HepG2 (cell line): ENCODE measurements around the gene VEGFB. TPM values are rescaled to one million over a fixed set of nuclear protein-coding genes. Genes with fewer than 3 reads are reported as not detected.

Source experiments
- ATAC-seq: fragments of 200-7000 bp; cut with Tn5 transposase; 3 replicates; pipeline ENCODE4 v1.9.1; 2020; ENCODE audit warnings: mild to moderate bottlenecking, moderate library complexity
- BruUV-seq: library from RNA; stranded (reverse); fragments of 400-500 nt; replicated peaks from 2 replicates; lab custom pipeline; 2021; lab: Mats Ljungman, UMichigan
- CTCF ChIA-PET: fragments of 300-600 bp; formaldehyde crosslinking; extraction: SDS; loops from one replicate; lab custom pipeline; 2021; ENCODE audit warnings: low total read pairs, inconsistent platforms, low intra/inter-chr PET ratio; lab: Yijun Ruan, JAX
- POLR2A ChIA-PET: fragments of 350-600 bp; sonication (Branson Sonifier 250); formaldehyde crosslinking; loops from one replicate; lab custom pipeline; 2020; ENCODE audit warnings: antibody characterized with exemption, inconsistent platforms; lab: Yijun Ruan, JAX
- DNase-seq: peaks from one replicate; pipeline ENCODE4 v3.0.0-alpha.2; 2015; ENCODE audit warnings: low spot score
- FAIRE-seq: peaks from 3 replicates; lab custom pipeline; 2011; peaks lifted over from hg19 to GRCh38; lab: Jason Lieb, UNC
- H2AFZ ChIP-seq: one replicate; pipeline ENCODE4 v1.6.1; 2011; ENCODE audit warnings: low read length, inconsistent platforms
- H3K27ac ChIP-seq: fragments of 300-600 bp; 3 replicates; pipeline ENCODE4 v1.8.0; 2011; ENCODE audit warnings: mixed run types, mild to moderate bottlenecking, mixed read lengths, low read length, inconsistent platforms; ENCODE audit not compliant: insufficient read depth; ENCODE audit errors: extremely low read length
- H3K27me3 ChIP-seq, 2 experiments: fragments of 200-600 bp in 1 of 2; 2 replicates in 1 of 2; 3 replicates in 1 of 2; pipeline versions ENCODE4 v1.6.0 to v1.8.0; 2011; ENCODE audit warnings: low read length in 2 of 2, mild to moderate bottlenecking in 2 of 2, moderate library complexity in 2 of 2, inconsistent platforms in 1 of 2; ENCODE audit not compliant: insufficient read depth in 2 of 2, control insufficient read depth in 1 of 2
- H3K36me3 ChIP-seq, 2 experiments: fragments of 200-600 bp in 1 of 2; replicated peaks in 1 of 2; 2 replicates in 1 of 2; 3 replicates in 1 of 2; pipeline versions ENCODE4 v1.5.1 to v1.8.0; 2011; ENCODE audit warnings: low read length in 2 of 2, inconsistent platforms in 1 of 2; ENCODE audit not compliant: insufficient read depth in 2 of 2, control insufficient read depth in 1 of 2
- H3K4me1 ChIP-seq: 2 replicates; pipeline ENCODE4 v1.5.1; 2012; ENCODE audit warnings: low read length, inconsistent platforms; ENCODE audit not compliant: insufficient read depth
- H3K4me2 ChIP-seq: 2 replicates; pipeline ENCODE4 v1.6.0; 2011; ENCODE audit warnings: low read depth, low read length, inconsistent platforms
- H3K4me3 ChIP-seq, 3 experiments: fragments of 200-600 bp in 1 of 3; sonication (generic), shearing (Covaris generic) in 1 of 3; replicated peaks in 1 of 3; 2 replicates each; pipeline ENCODE4 v1.5.1; 2011 to 2016; ENCODE audit warnings: low read length in 3 of 3, inconsistent platforms in 2 of 3, low read depth in 2 of 3, mild to moderate bottlenecking in 2 of 3, control low read depth in 1 of 3, mixed read lengths in 1 of 3; ENCODE audit not compliant: insufficient read depth in 1 of 3
- H3K79me2 ChIP-seq: one replicate; pipeline ENCODE4 v1.6.1; 2011; ENCODE audit warnings: low read length, inconsistent platforms; ENCODE audit not compliant: insufficient read depth
- H3K9ac ChIP-seq: 2 replicates; pipeline ENCODE4 v1.6.0; 2011; ENCODE audit warnings: mild to moderate bottlenecking, low read depth, low read length, inconsistent platforms; ENCODE audit not compliant: insufficient read depth
- H3K9me3 ChIP-seq: 2 replicates; pipeline ENCODE4 v1.5.1; 2012; ENCODE audit warnings: mild to moderate bottlenecking, low read length
- H4K20me1 ChIP-seq: 2 replicates; pipeline ENCODE4 v1.6.0; 2011; ENCODE audit warnings: inconsistent platforms, mild to moderate bottlenecking, low read length, moderate library complexity; ENCODE audit not compliant: insufficient read depth
- GLI4 ChIP-seq: sonication (generic); formaldehyde crosslinking; IDR thresholded peaks from 2 replicates; pipeline ENCODE4 v1.5.1; 2020; ENCODE audit warnings: missing genetic modification reagents, mild to moderate bottlenecking, moderate library complexity, borderline replicate concordance
- KLF9 ChIP-seq: IDR thresholded peaks from 2 replicates; pipeline ENCODE4 v1.6.1; 2016; ENCODE audit warnings: low read depth
- KMT2A ChIP-seq: sonication (generic); formaldehyde crosslinking; IDR thresholded peaks from 2 replicates; pipeline ENCODE4 v1.4.0; 2020; ENCODE audit warnings: missing genetic modification reagents
- MATR3 ChIP-seq: sonication (generic); formaldehyde crosslinking; IDR thresholded peaks from 2 replicates; pipeline ENCODE4 v1.4.0; 2020; ENCODE audit warnings: missing genetic modification reagents
- MTA3 ChIP-seq: sonication (generic); formaldehyde crosslinking; IDR thresholded peaks from 2 replicates; pipeline ENCODE4 v1.4.0; 2020; ENCODE audit warnings: missing genetic modification reagents
- PTBP1 ChIP-seq: fragments of 200-400 bp; formaldehyde crosslinking; IDR thresholded peaks from 2 replicates; pipeline ENCODE4 v1.6.1; 2018; ENCODE audit warnings: low read length, low read depth; ENCODE audit not compliant: poor library complexity, severe bottlenecking
- RXRB ChIP-seq: IDR thresholded peaks from 2 replicates; pipeline ENCODE4 v1.6.1; 2016; ENCODE audit warnings: borderline replicate concordance, missing genetic modification reagents, missing compliant biosample characterization
- SIN3B ChIP-seq: fragments of 150-350 bp; IDR thresholded peaks from 2 replicates; pipeline ENCODE4 v1.6.1; 2014; ENCODE audit warnings: low read length
- YY1 ChIP-seq: IDR thresholded peaks from 2 replicates; pipeline ENCODE4 v1.6.1; 2011; ENCODE audit warnings: low read length, low read depth, moderate library complexity, mild to moderate bottlenecking; ENCODE audit not compliant: insufficient read depth, insufficient replicate concordance
- ZNF292 ChIP-seq: sonication (generic); formaldehyde crosslinking; IDR thresholded peaks from 2 replicates; pipeline ENCODE4 v1.8.1; 2022; ENCODE audit warnings: mild to moderate bottlenecking, low read depth, missing genetic modification reagents, borderline replicate concordance
- ZNF660 ChIP-seq: sonication (generic); formaldehyde crosslinking; IDR thresholded peaks from 2 replicates; pipeline ENCODE4 v1.5.1; 2020; ENCODE audit warnings: mild to moderate bottlenecking, low read depth, missing genetic modification reagents, borderline replicate concordance
- ZNF709 ChIP-seq: sonication (generic); formaldehyde crosslinking; IDR thresholded peaks from 2 replicates; pipeline ENCODE4 v1.5.0; 2020; ENCODE audit warnings: mild to moderate bottlenecking, missing genetic modification reagents
- ZNF850 ChIP-seq: sonication (generic); formaldehyde crosslinking; conservative IDR thresholded peaks from 2 replicates; pipeline ENCODE4 v1.9.0; 2021; ENCODE audit warnings: mild to moderate bottlenecking, missing genetic modification reagents
- WGBS: methylation state at CpG from one replicate; pipeline ENCODE4 v1.1.6; 2017; ENCODE audit warnings: low lambda C conversion rate; 5-methylcytosine and 5-hydroxymethylcytosine counted together
- in situ Hi-C: cut with HindIII; loops from 2 replicates; pipeline ENCODE4 v1.10.0; 2017; ENCODE audit warnings: low pct_unique_long_range_greater_than_20kb; ENCODE audit not compliant: extremely low pct_ligation_motif_present
- intact Hi-C: fragments of 100-400 bp; cut with micrococcal nuclease; formaldehyde crosslinking; loops from one replicate; pipeline ENCODE4 v1.10.0; 2022; ENCODE audit not compliant: unreplicated experiment
- polyA plus RNA-seq, 8 experiments: library from polyadenylated mRNA; depleted of rRNA in 3 of 8; stranded (reverse) in 7 of 8; unstranded in 1 of 8; fragments of >200 nt; fragmentation: Illumina TruSeq in 4 of 8; extraction: Trizol in 4 of 8; gene quantifications; 2 replicates each; pipeline versions ENCODE4 v1.2.1 to v1.2.3, GENCODE V29; 2011 to 2016; ENCODE audit warnings: low read depth in 4 of 8, missing spikeins in 1 of 8, mixed read lengths in 1 of 8; ENCODE audit not compliant: insufficient read depth in 1 of 8
- total RNA-seq, 5 experiments: library from RNA; depleted of rRNA; stranded (reverse); fragments of >200 nt; fragmentation: Illumina TruSeq; extraction: Trizol; gene quantifications; 2 replicates each; pipeline ENCODE4 v1.2.3, GENCODE V29; 2016; ENCODE audit warnings: low read depth in 1 of 5
- TF ChIP-seq, protein P1 (sequence below): fragments of 450-650 bp; IDR thresholded peaks from 2 replicates; pipeline ENCODE4 v1.6.1; 2016
- TF ChIP-seq, protein P2 (sequence below): sonication (generic); formaldehyde crosslinking; IDR thresholded peaks from 2 replicates; pipeline ENCODE4 v1.4.0; 2020; ENCODE audit warnings: low read depth, mild to moderate bottlenecking, missing genetic modification reagents
- TF ChIP-seq, protein P3 (sequence below): sonication (generic); formaldehyde crosslinking; conservative IDR thresholded peaks from 2 replicates; pipeline ENCODE4 v1.5.0; 2020; ENCODE audit warnings: missing genetic modification reagents
- TF ChIP-seq, protein P4 (sequence below): sonication (generic); formaldehyde crosslinking; IDR thresholded peaks from 2 replicates; pipeline ENCODE4 v1.5.1; 2020; ENCODE audit warnings: missing genetic modification reagents, mild to moderate bottlenecking, borderline replicate concordance
- TF ChIP-seq, protein P5 (sequence below): sonication (generic); formaldehyde crosslinking; IDR thresholded peaks from 2 replicates; pipeline ENCODE4 v1.8.1; 2022; ENCODE audit warnings: mild to moderate bottlenecking, missing genetic modification reagents

Gene VEGFB
- total and polyA plus RNA-seq, 2 of the 13 experiments (the other 11 are each of a cell fraction or from before 2014, with no cell fraction given) = 9.0 to 11.3 TPM

DNA sequence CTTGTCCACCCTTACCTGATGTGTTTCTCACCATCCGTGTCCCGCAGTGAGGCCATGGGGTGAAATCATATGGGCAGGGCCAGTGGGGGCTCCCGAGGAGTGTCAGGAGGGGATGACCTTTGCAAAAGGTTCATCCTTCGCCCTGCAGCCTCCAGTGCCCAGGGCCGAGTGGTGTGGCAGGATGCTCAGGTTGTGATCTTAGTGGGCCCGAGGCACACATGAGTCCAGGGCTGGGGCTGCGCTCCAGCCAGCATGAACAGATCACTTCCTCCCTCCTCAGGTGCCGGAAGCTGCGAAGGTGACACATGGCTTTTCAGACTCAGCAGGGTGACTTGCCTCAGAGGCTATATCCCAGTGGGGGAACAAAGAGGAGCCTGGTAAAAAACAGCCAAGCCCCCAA lies 3.7 kb downstream of the VEGFB start:
- in situ Hi-C loops = no loop called here
- ATAC-seq (no peak), DNase-seq (no peak), FAIRE-seq (no peak)
- H3K9ac ChIP-seq = no peak overlapping the region
- CTCF ChIA-PET = no interaction called here
- BruUV-seq = no TSS peak
- peak overlapping the region; percentile 60 for H3K27ac ChIP-seq
- peak overlapping the region; percentile 61; the same call in 1 of the 2 replicates for H3K4me2 ChIP-seq
- intact Hi-C loops = no loop called here
- peaks cover 62% of the 10 kb centered on the region for H3K4me1 ChIP-seq
- 93% methylated on average over 4 of the region's 9 CpGs for WGBS
- POLR2A ChIA-PET = interaction anchor here (1.0 to 2.3 kb wide), 10 partner anchors 8 to 80 kb away, joined by 4 to 31 read pairs (median 7); partner anchors contain the start of genes MACROD1, NUDT22, PLCB3 and PPP1R14B
- H4K20me1 ChIP-seq = no peaks in the 10 kb centered on the region
- peaks cover 0 to 1% of the 10 kb centered on the region in 2 experiments; a peak in 1 of 5 replicates for H3K36me3 ChIP-seq
- peaks cover 12% of the 10 kb centered on the region for H3K79me2 ChIP-seq
- no peaks in the 10 kb centered on the region; a peak in 1 of 5 replicates for H3K27me3 ChIP-seq
- no peak overlapping the region for H3K4me3 ChIP-seq
- no peaks in the 10 kb centered on the region for H3K9me3 ChIP-seq
- no peak overlapping the region for H2AFZ ChIP-seq
- TF ChIP-seq, protein P1, sequence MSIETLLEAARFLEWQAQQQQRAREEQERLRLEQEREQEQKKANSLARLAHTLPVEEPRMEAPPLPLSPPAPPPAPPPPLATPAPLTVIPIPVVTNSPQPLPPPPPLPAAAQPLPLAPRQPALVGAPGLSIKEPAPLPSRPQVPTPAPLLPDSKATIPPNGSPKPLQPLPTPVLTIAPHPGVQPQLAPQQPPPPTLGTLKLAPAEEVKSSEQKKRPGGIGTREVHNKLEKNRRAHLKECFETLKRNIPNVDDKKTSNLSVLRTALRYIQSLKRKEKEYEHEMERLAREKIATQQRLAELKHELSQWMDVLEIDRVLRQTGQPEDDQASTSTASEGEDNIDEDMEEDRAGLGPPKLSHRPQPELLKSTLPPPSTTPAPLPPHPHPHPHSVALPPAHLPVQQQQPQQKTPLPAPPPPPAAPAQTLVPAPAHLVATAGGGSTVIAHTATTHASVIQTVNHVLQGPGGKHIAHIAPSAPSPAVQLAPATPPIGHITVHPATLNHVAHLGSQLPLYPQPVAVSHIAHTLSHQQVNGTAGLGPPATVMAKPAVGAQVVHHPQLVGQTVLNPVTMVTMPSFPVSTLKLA = no peak
- no peak for TF ChIP-seq KMT2A (CRISPR knock-in tag)
- TF ChIP-seq MTA3 = no peak
- TF ChIP-seq, protein P2, sequence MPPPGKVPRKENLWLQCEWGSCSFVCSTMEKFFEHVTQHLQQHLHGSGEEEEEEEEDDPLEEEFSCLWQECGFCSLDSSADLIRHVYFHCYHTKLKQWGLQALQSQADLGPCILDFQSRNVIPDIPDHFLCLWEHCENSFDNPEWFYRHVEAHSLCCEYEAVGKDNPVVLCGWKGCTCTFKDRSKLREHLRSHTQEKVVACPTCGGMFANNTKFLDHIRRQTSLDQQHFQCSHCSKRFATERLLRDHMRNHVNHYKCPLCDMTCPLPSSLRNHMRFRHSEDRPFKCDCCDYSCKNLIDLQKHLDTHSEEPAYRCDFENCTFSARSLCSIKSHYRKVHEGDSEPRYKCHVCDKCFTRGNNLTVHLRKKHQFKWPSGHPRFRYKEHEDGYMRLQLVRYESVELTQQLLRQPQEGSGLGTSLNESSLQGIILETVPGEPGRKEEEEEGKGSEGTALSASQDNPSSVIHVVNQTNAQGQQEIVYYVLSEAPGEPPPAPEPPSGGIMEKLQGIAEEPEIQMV = no peak
- TF ChIP-seq MATR3 (CRISPR knock-in tag) = no peak
- no peak for TF ChIP-seq RXRB (CRISPR knock-in tag)
- TF ChIP-seq ZNF850 (CRISPR knock-in tag) = no peak
- no peak for TF ChIP-seq ZNF292 (CRISPR knock-in tag)
- TF ChIP-seq, protein P3, sequence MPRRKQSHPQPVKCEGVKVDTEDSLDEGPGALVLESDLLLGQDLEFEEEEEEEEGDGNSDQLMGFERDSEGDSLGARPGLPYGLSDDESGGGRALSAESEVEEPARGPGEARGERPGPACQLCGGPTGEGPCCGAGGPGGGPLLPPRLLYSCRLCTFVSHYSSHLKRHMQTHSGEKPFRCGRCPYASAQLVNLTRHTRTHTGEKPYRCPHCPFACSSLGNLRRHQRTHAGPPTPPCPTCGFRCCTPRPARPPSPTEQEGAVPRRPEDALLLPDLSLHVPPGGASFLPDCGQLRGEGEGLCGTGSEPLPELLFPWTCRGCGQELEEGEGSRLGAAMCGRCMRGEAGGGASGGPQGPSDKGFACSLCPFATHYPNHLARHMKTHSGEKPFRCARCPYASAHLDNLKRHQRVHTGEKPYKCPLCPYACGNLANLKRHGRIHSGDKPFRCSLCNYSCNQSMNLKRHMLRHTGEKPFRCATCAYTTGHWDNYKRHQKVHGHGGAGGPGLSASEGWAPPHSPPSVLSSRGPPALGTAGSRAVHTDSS (CRISPR knock-in tag) = no peak
- TF ChIP-seq ZNF709 (CRISPR knock-in tag) = no peak
- TF ChIP-seq KLF9 (CRISPR knock-in tag) = no peak
- TF ChIP-seq YY1 = no peak
- no peak for TF ChIP-seq ZNF660 (CRISPR knock-in tag)
- TF ChIP-seq, protein P4, sequence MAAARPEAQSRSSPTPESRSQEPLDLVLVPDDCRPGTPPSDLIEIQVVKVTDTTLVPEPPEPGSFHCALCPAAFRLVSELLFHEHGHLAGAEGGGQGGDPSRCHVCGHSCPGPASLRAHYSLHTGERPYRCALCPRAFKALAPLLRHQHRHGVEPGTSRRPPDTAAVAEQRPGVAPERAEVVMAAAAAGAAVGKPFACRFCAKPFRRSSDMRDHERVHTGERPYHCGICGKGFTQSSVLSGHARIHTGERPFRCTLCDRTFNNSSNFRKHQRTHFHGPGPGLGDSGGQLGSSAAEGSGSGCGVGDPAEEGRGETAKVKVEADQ (CRISPR knock-in tag) = no peak
- TF ChIP-seq PTBP1 = no peak
- no peak for TF ChIP-seq SIN3B
- no peak for TF ChIP-seq GLI4 (CRISPR knock-in tag)
- TF ChIP-seq, protein P5, sequence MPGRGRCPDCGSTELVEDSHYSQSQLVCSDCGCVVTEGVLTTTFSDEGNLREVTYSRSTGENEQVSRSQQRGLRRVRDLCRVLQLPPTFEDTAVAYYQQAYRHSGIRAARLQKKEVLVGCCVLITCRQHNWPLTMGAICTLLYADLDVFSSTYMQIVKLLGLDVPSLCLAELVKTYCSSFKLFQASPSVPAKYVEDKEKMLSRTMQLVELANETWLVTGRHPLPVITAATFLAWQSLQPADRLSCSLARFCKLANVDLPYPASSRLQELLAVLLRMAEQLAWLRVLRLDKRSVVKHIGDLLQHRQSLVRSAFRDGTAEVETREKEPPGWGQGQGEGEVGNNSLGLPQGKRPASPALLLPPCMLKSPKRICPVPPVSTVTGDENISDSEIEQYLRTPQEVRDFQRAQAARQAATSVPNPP (CRISPR knock-in tag) = no peak
